HG03575 (cell line): ENCODE results near the gene CLTCL1.
"Not testable (repeated sequence)": the region's sequence is repeated elsewhere in the genome, so short reads cannot be mapped to it uniquely, and the experiment has no call there.

ENCODE experiments used
- ATAC-seq: cut with Tn5 transposase; IDR thresholded peaks from one replicate; pipeline ENCODE4 v1.9.1; 2021; ENCODE audit not compliant: unreplicated experiment, insufficient number of reproducible peaks, low FRiP score; ENCODE audit errors: extremely low read depth

The CLTCL1 gene

GRCh38 chr22:19292458-19293230 is 1.1 kb upstream of the CLTCL1 start:
- no peak for ATAC-seq

- ATAC-seq, result no peak
Measured at GRCh38 chr22:19291218-19291579, 320 bp downstream of the CLTCL1 start.

GRCh38 chr22:19290400-19291217 is 910 bp downstream of the CLTCL1 start:
- ATAC-seq, result no peak

- ATAC-seq, result no peak
Measured at GRCh38 chr22:19289475-19290161, 1.9 kb downstream of the CLTCL1 start.

- no peak for ATAC-seq
Measured at GRCh38 chr22:19287889-19288288, 3.6 kb downstream of the CLTCL1 start.

GRCh38 chr22:19287076-19287707 is 4.3 kb downstream of the CLTCL1 start:
- no peak for ATAC-seq

- no peak for ATAC-seq
Measured at GRCh38 chr22:19285831-19286230, 5.7 kb downstream of the CLTCL1 start.

GRCh38 chr22:19279143-19279542 is 12.4 kb downstream of the CLTCL1 start:
- ATAC-seq, result not testable (repeated sequence)

- no peak for ATAC-seq
Measured at GRCh38 chr22:19277785-19278184, 13.7 kb downstream of the CLTCL1 start.

GRCh38 chr22:19275919-19276600 is 15.5 kb downstream of the CLTCL1 start:
- ATAC-seq, result no peak

- ATAC-seq, result no peak
Measured at GRCh38 chr22:19275513-19275912, 16.0 kb downstream of the CLTCL1 start.

GRCh38 chr22:19275104-19275503 is 16.4 kb downstream of the CLTCL1 start:
- ATAC-seq, result no peak

GRCh38 chr22:19271856-19272535 is 19.5 kb downstream of the CLTCL1 start:
- no peak for ATAC-seq

- ATAC-seq, result no peak
Measured at GRCh38 chr22:19271273-19271855, 20.2 kb downstream of the CLTCL1 start.

- ATAC-seq, result no peak
Measured at GRCh38 chr22:19270873-19271272, 20.6 kb downstream of the CLTCL1 start.

GRCh38 chr22:19266547-19267086 is 24.9 kb downstream of the CLTCL1 start:
- no peak for ATAC-seq

GRCh38 chr22:19265779-19266178 is 25.7 kb downstream of the CLTCL1 start:
- no peak for ATAC-seq

- no peak for ATAC-seq
Measured at GRCh38 chr22:19260804-19261203, 30.7 kb downstream of the CLTCL1 start.
